A549 (cell line): ENCODE measurements around the gene AKR1E2. TPM values are rescaled to one million over a fixed set of nuclear protein-coding genes. Genes with fewer than 3 reads are reported as not detected.
A peak's percentile ranks its signal among the peaks of the same experiment; 100 is the strongest.

Experiments
- ATAC-seq, 2 experiments: fragments of 200-7000 bp in 1 of 2; fragments of >200 bp in 1 of 2; cut with Nextera tagmentation in 1 of 2; cut with Tn5 transposase in 1 of 2; 3 replicates each; pipeline versions ENCODE4 v1.8.0 to v1.9.1; 2018 to 2020; ENCODE audit warnings: mild to moderate bottlenecking in 1 of 2, moderate library complexity in 1 of 2
- CTCF ChIA-PET: fragments of 300-600 bp; sonication (Branson Sonifier 250); formaldehyde crosslinking; extraction: SDS; loops from one replicate; lab custom pipeline; 2021; ENCODE audit warnings: antibody characterized with exemption, inconsistent platforms; lab: Yijun Ruan, JAX
- POLR2A ChIA-PET: fragments of 350-600 bp; formaldehyde crosslinking; extraction: SDS; loops from one replicate; lab custom pipeline; 2021; ENCODE audit warnings: antibody characterized with exemption, inconsistent platforms; lab: Yijun Ruan, JAX
- DNase-seq, 2 experiments: peaks; one replicate each; pipeline versions ENCODE4 v3.0.0 to v3.0.0-alpha.2; 2011 to 2016; ENCODE audit warnings: low read depth in 1 of 2, low spot score in 1 of 2
- FAIRE-seq: peaks from 2 replicates; lab custom pipeline; 2011; peaks lifted over from hg19 to GRCh38; lab: Jason Lieb, UNC
- H3K27ac ChIP-seq, 2 experiments: fragments of >200 bp; sonication (Bioruptor Twin); formaldehyde crosslinking; 3 replicates each; pipeline ENCODE4 v1.5.1; 2016 to 2017
- H3K4me1 ChIP-seq: fragments of >200 bp; sonication (Bioruptor Twin); formaldehyde crosslinking; 3 replicates; pipeline ENCODE4 v1.6.1; 2016
- H3K4me2 ChIP-seq: fragments of >200 bp; sonication (Bioruptor Twin); formaldehyde crosslinking; 3 replicates; pipeline ENCODE4 v1.6.1; 2016
- H3K4me3 ChIP-seq: fragments of >200 bp; sonication (Bioruptor Twin); formaldehyde crosslinking; 3 replicates; pipeline ENCODE4 v1.5.1; 2016
- H3K9me3 ChIP-seq: fragments of >200 bp; sonication (Bioruptor Twin); formaldehyde crosslinking; 3 replicates; pipeline ENCODE4 v1.6.1; 2016
- CBX8 ChIP-seq: fragments of 200-600 bp; sonication (generic); IDR thresholded peaks from 2 replicates; pipeline ENCODE4 v1.6.1; 2016
- CEBPB ChIP-seq, 2 experiments: fragments of >200 bp in 1 of 2; sonication (Bioruptor Twin) in 1 of 2; formaldehyde crosslinking in 1 of 2; IDR thresholded peaks; 2 replicates each; pipeline ENCODE4 v1.6.1; 2012 to 2016
- EHMT2 ChIP-seq: fragments of 200-600 bp; sonication (generic); IDR thresholded peaks from 2 replicates; pipeline ENCODE4 v1.6.1; 2016; ENCODE audit warnings: antibody characterized with exemption, low read depth, mild to moderate bottlenecking, moderate library complexity
- EP300 ChIP-seq, 2 experiments: fragments of >200 bp; sonication (Bioruptor Twin); formaldehyde crosslinking; IDR thresholded peaks; 2 replicates in 1 of 2; 3 replicates in 1 of 2; pipeline ENCODE4 v1.6.1; 2016 to 2017
- FOSL2 ChIP-seq, 2 experiments: fragments of 450-650 bp in 1 of 2; fragments of >200 bp in 1 of 2; sonication (Bioruptor Twin) in 1 of 2; formaldehyde crosslinking; IDR thresholded peaks; 2 replicates each; pipeline versions ENCODE4 v1.5.0 to v1.6.1; 2016 to 2020; ENCODE audit warnings: mild to moderate bottlenecking in 1 of 2, moderate library complexity in 1 of 2
- FOXS1 ChIP-seq: fragments of 250-450 bp; sonication (Bioruptor Pico); IDR thresholded peaks from 2 replicates; pipeline ENCODE4 v1.5.0; 2020; ENCODE audit warnings: mild to moderate bottlenecking, moderate library complexity
- HOXB13 ChIP-seq: fragments of 250-450 bp; sonication (Bioruptor Pico); IDR thresholded peaks from 2 replicates; pipeline ENCODE4 v1.5.0; 2020; ENCODE audit warnings: low read depth, mild to moderate bottlenecking, moderate library complexity
- HOXB5 ChIP-seq: fragments of 250-450 bp; sonication (Bioruptor Pico); IDR thresholded peaks from 2 replicates; pipeline ENCODE4 v1.5.0; 2020; ENCODE audit warnings: mild to moderate bottlenecking, moderate library complexity
- JUN ChIP-seq, 2 experiments: fragments of >200 bp; sonication (Bioruptor Twin); formaldehyde crosslinking; IDR thresholded peaks; 2 replicates in 1 of 2; 3 replicates in 1 of 2; pipeline ENCODE4 v1.6.1; 2016 to 2017
- JUNB ChIP-seq: fragments of >200 bp; sonication (Bioruptor Twin); formaldehyde crosslinking; IDR thresholded peaks from 2 replicates; pipeline ENCODE4 v1.6.1; 2016
- MAZ ChIP-seq: fragments of 150-350 bp; IDR thresholded peaks from 2 replicates; pipeline ENCODE4 v1.6.1; 2014; ENCODE audit warnings: antibody characterized with exemption, low read depth, low read length, borderline replicate concordance
- NFE2L2 ChIP-seq: fragments of 150-350 bp; conservative IDR thresholded peaks from 2 replicates; pipeline ENCODE4 v1.6.1; 2014; ENCODE audit warnings: low read length
- NPAS2 ChIP-seq: fragments of 250-450 bp; sonication (Bioruptor Pico); IDR thresholded peaks from 2 replicates; pipeline ENCODE4 v1.8.0; 2022; ENCODE audit warnings: mild to moderate bottlenecking, moderate library complexity, borderline replicate concordance
- POLR2A ChIP-seq: IDR thresholded peaks from 2 replicates; pipeline ENCODE4 v1.6.1; 2012; ENCODE audit warnings: mild to moderate bottlenecking, low read length
- RARB ChIP-seq: fragments of 250-450 bp; sonication (Bioruptor Pico); IDR thresholded peaks from 2 replicates; pipeline ENCODE4 v1.8.0; 2021; ENCODE audit warnings: mild to moderate bottlenecking, moderate library complexity
- RFX5 ChIP-seq: fragments of 450-650 bp; IDR thresholded peaks from 2 replicates; pipeline ENCODE4 v1.7.1; 2014; ENCODE audit warnings: antibody characterized with exemption, mild to moderate bottlenecking, moderate library complexity
- RNF2 ChIP-seq: fragments of 200-600 bp; sonication (generic); IDR thresholded peaks from 2 replicates; pipeline ENCODE4 v1.6.1; 2016; ENCODE audit warnings: low read depth, mild to moderate bottlenecking, antibody characterized with exemption, moderate library complexity, borderline replicate concordance
- SMC3 ChIP-seq: fragments of >200 bp; sonication (Bioruptor Twin); formaldehyde crosslinking; IDR thresholded peaks from 3 replicates; pipeline ENCODE4 v1.6.1; 2018; ENCODE audit warnings: inconsistent platforms
- ZFP36 ChIP-seq: fragments of 450-650 bp; IDR thresholded peaks from 2 replicates; pipeline ENCODE4 v1.6.1; 2014; ENCODE audit warnings: borderline replicate concordance; ENCODE audit not compliant: partially characterized antibody
- ZNF302 ChIP-seq: fragments of 250-450 bp; sonication (Bioruptor Pico); IDR thresholded peaks from 2 replicates; pipeline ENCODE4 v1.9.0; 2021; ENCODE audit warnings: inconsistent platforms, mild to moderate bottlenecking, moderate library complexity
- ZSCAN20 ChIP-seq: fragments of 250-450 bp; sonication (Bioruptor Pico); IDR thresholded peaks from 2 replicates; pipeline ENCODE4 v1.8.0; 2022; ENCODE audit warnings: mild to moderate bottlenecking, moderate library complexity
- WGBS: methylation state at CpG from one replicate; pipeline ENCODE4 v1.1.6; 2017; ENCODE audit errors: missing lambda C conversion rate; 5-methylcytosine and 5-hydroxymethylcytosine counted together
- polyA plus RNA-seq, 4 experiments: library from polyadenylated mRNA; depleted of rRNA in 3 of 4; stranded (reverse); fragments of >200 nt; fragmentation: RNase III in 1 of 4; extraction: RNeasy Plus Mini Kit Qiagen cat#74134 plus additional on column Dnase treatment in 1 of 4; gene quantifications; 2 replicates in 3 of 4; 3 replicates in 1 of 4; pipeline ENCODE4 v1.2.3, GENCODE V29; 2011 to 2017
- TF ChIP-seq, protein P1 (sequence below): IDR thresholded peaks from 2 replicates; pipeline ENCODE4 v1.6.1; 2012; ENCODE audit warnings: low read depth, borderline replicate concordance
- TF ChIP-seq, protein P2 (sequence below): fragments of 250-450 bp; sonication (Bioruptor Pico); IDR thresholded peaks from 2 replicates; pipeline ENCODE4 v1.5.0; 2020; ENCODE audit warnings: low read depth, mild to moderate bottlenecking, moderate library complexity
- TF ChIP-seq, protein P3 (sequence below): fragments of >200 bp; sonication (Bioruptor Twin); formaldehyde crosslinking; IDR thresholded peaks from 3 replicates; pipeline ENCODE4 v1.6.1; 2016

The AKR1E2 gene
- polyA plus RNA-seq, 2 of the 4 experiments (the other 2 are of a cell fraction), result 11.2 to 17.5 TPM

DNA sequence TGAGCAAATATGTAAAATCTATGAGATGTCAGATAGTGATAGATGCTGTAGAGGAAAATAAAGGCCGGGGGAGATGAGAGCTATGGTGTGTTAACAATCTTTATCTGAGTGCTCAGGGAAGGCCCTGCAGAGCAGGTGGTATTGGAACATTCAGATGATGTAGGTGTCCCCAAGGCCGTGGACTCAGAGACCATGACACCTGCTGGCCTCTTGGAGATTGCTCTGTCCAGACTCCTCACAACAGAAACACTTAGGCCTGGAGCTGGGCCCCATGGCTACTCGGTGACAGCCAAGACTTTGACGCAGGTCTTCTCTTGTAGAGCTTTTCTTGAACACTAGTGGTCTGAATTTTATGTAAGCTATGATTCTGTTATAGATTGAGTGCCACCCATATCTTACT lies 13.3 kb downstream of the AKR1E2 start:
- Histone ChIP-seq H3K4me2 (no peak overlapping the region), H3K4me3 (no peak overlapping the region), H3K4me1 (no peaks in the 10 kb centered on the region), H3K27ac (no peak overlapping the region), H3K9me3 (no peaks in the 10 kb centered on the region)
- POLR2A ChIA-PET, result no interaction called here
- 92% methylated on average over 4 of the region's 4 CpGs for WGBS
- FAIRE-seq (no peak), DNase-seq (peak in 1 of 2 experiments; percentile 30), ATAC-seq (peak; percentile 71 to 72; a peak in 4 of 6 replicates)
- TF ChIP-seq EP300 (IDR thresholded peaks at IDR 0.05) (no peak), RNF2 (no peak), JUN (IDR thresholded peaks at IDR 0.05) (no peak), SMC3 (no peak), ZSCAN20 (CRISPR knock-in tag) (no peak), EHMT2 (no peak), FOXS1 (CRISPR knock-in tag) (no peak), RARB (CRISPR knock-in tag) (no peak), POLR2A (no peak), ZNF302 (CRISPR knock-in tag) (no peak), HOXB13 (no peak), HOXB5 (CRISPR knock-in tag) (no peak)
- TF ChIP-seq, protein P1, sequence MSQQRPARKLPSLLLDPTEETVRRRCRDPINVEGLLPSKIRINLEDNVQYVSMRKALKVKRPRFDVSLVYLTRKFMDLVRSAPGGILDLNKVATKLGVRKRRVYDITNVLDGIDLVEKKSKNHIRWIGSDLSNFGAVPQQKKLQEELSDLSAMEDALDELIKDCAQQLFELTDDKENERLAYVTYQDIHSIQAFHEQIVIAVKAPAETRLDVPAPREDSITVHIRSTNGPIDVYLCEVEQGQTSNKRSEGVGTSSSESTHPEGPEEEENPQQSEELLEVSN, result no peak
- TF ChIP-seq, protein P2, sequence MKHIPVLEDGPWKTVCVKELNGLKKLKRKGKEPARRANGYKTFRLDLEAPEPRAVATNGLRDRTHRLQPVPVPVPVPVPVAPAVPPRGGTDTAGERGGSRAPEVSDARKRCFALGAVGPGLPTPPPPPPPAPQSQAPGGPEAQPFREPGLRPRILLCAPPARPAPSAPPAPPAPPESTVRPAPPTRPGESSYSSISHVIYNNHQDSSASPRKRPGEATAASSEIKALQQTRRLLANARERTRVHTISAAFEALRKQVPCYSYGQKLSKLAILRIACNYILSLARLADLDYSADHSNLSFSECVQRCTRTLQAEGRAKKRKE, result no peak
- TF ChIP-seq, protein P3, sequence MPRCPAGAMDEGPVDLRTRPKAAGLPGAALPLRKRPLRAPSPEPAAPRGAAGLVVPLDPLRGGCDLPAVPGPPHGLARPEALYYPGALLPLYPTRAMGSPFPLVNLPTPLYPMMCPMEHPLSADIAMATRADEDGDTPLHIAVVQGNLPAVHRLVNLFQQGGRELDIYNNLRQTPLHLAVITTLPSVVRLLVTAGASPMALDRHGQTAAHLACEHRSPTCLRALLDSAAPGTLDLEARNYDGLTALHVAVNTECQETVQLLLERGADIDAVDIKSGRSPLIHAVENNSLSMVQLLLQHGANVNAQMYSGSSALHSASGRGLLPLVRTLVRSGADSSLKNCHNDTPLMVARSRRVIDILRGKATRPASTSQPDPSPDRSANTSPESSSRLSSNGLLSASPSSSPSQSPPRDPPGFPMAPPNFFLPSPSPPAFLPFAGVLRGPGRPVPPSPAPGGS, result no peak
- CTCF ChIA-PET, result interaction anchor here (1.3 to 11.1 kb wide), 7 partner anchors 9 to 595 kb away, joined by 3 to 153 read pairs (median 7); no protein-coding TSS in a partner anchor

DNA sequence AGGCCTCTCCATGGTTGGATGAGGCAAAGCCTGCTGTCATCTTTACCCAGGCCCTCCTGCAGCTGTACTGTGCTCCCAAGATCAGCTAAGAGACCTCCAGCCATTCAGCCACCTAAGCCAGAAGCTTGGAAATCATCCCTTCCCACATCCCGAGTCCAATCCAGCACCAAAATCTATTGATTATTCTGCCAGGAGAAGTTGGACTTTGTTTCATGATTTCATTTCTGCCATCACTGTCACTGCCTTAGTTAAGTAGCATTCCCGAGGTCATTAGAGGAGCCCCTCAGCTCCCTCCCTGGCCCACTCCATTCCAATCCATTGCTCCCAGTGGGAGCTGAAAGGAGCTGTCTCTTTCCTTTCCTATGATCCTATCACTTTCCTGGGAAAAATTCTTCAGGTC lies 14.1 kb downstream of the AKR1E2 start:
- DNase-seq, result no peak
- 91% methylated on average over 2 of the region's 2 CpGs for WGBS
- ATAC-seq, result no peak
- H3K4me3 ChIP-seq, result no peak overlapping the region
- ChIA-PET POLR2A (no interaction called here), CTCF (interaction anchor here (0.5 to 11.1 kb wide), 8 partner anchors 10 to 594 kb away, joined by 3 to 153 read pairs (median 6); no protein-coding TSS in a partner anchor)
- no peak overlapping the region for H3K4me2 ChIP-seq
- no peak for FAIRE-seq
- no peaks in the 10 kb centered on the region for H3K4me1 ChIP-seq
- TF ChIP-seq JUNB, result no peak
- TF ChIP-seq NPAS2 (CRISPR knock-in tag), result no peak
- no peak for TF ChIP-seq NFE2L2
- no peak for TF ChIP-seq POLR2A
- TF ChIP-seq ZFP36, result no peak
- no peak for TF ChIP-seq RFX5
- TF ChIP-seq ZNF302 (CRISPR knock-in tag), result no peak
- no peak for TF ChIP-seq MAZ
- no peak for TF ChIP-seq CBX8
- TF ChIP-seq SMC3, result no peak
- no peak for TF ChIP-seq CEBPB (IDR thresholded peaks at IDR 0.05)
- TF ChIP-seq FOSL2 (IDR thresholded peaks at IDR 0.05), result no peak
- TF ChIP-seq FOSL2 (CRISPR knock-in tag; IDR thresholded peaks at IDR 0.05), result no peak
- no peak overlapping the region for H3K27ac ChIP-seq
- no peaks in the 10 kb centered on the region for H3K9me3 ChIP-seq
